Measurements from ENCODE around the gene LIPK.

DNA sequence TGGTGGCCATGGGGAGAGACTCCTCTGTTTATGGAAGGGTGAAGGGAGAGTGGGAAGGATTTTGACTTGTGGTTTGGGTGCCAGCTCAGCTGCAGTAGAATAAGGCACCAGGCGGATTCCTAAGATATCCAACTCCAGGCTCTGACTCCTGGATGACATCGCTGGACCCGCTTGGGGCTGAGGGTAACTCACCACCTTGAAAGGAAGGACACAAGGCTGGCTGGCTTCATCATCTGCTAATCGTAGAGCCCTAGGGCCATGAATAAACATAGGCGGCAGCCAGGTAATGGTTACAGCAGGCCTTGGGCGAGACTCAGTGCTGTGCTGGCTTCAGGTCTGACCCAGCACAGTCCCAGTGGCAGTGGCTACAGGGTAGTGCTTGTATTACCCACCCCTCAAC lies 16.7 kb upstream of the LIPK start:
- TF ChIP-seq, protein P1, sequence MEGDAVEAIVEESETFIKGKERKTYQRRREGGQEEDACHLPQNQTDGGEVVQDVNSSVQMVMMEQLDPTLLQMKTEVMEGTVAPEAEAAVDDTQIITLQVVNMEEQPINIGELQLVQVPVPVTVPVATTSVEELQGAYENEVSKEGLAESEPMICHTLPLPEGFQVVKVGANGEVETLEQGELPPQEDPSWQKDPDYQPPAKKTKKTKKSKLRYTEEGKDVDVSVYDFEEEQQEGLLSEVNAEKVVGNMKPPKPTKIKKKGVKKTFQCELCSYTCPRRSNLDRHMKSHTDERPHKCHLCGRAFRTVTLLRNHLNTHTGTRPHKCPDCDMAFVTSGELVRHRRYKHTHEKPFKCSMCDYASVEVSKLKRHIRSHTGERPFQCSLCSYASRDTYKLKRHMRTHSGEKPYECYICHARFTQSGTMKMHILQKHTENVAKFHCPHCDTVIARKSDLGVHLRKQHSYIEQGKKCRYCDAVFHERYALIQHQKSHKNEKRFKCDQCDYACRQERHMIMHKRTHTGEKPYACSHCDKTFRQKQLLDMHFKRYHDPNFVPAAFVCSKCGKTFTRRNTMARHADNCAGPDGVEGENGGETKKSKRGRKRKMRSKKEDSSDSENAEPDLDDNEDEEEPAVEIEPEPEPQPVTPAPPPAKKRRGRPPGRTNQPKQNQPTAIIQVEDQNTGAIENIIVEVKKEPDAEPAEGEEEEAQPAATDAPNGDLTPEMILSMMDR (IDR thresholded peaks at IDR 0.05; ENCODE audit: control extremely low read depth in 1 of 3, insufficient read depth in 1 of 3, low read depth in 1 of 3, low read length in 3 of 3): no peak
- TF ChIP-seq EP300 (IDR thresholded peaks at IDR 0.05; ENCODE audit: borderline replicate concordance in 1 of 2, low read depth in 2 of 2, low read length in 2 of 2) (no peak), HDAC6 (IDR thresholded peaks at IDR 0.05; ENCODE audit: low read depth, low read length) (no peak), ZNF274 (IDR thresholded peaks at IDR 0.05; ENCODE audit: borderline replicate concordance, extremely low read depth, low read length) (no peak), JUND (IDR thresholded peaks at IDR 0.05; ENCODE audit: low read length) (no peak), CBX8 (IDR thresholded peaks at IDR 0.05; ENCODE audit: borderline replicate concordance, low read depth, low read length) (no peak), RAD21 (IDR thresholded peaks at IDR 0.05 in 1 of 2, conservative IDR thresholded peaks at IDR 0.05 in 1 of 2; ENCODE audit: low read depth in 2 of 2, low read length in 2 of 2) (no peak), BRCA1 (IDR thresholded peaks at IDR 0.05; ENCODE audit: low read depth, low read length) (no peak)
- TF ChIP-seq, protein P2, sequence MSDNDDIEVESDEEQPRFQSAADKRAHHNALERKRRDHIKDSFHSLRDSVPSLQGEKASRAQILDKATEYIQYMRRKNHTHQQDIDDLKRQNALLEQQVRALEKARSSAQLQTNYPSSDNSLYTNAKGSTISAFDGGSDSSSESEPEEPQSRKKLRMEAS (IDR thresholded peaks at IDR 0.05): no peak
- TF ChIP-seq, protein P3, sequence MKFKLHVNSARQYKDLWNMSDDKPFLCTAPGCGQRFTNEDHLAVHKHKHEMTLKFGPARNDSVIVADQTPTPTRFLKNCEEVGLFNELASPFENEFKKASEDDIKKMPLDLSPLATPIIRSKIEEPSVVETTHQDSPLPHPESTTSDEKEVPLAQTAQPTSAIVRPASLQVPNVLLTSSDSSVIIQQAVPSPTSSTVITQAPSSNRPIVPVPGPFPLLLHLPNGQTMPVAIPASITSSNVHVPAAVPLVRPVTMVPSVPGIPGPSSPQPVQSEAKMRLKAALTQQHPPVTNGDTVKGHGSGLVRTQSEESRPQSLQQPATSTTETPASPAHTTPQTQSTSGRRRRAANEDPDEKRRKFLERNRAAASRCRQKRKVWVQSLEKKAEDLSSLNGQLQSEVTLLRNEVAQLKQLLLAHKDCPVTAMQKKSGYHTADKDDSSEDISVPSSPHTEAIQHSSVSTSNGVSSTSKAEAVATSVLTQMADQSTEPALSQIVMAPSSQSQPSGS (IDR thresholded peaks at IDR 0.05; ENCODE audit: low read length): no peak
- TF ChIP-seq, protein P4, sequence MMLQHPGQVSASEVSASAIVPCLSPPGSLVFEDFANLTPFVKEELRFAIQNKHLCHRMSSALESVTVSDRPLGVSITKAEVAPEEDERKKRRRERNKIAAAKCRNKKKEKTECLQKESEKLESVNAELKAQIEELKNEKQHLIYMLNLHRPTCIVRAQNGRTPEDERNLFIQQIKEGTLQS (IDR thresholded peaks at IDR 0.05; ENCODE audit: insufficient read depth, low read depth, low read length): no peak

Measured in H1 (cell line).